SW 1271 (cell line): ENCODE results near the gene MGAT4B.

Source experiments
- DNase-seq, 2 experiments: peaks; one replicate each; lab custom pipeline; 2025; lab: John Stamatoyannopoulos, UW

Gene MGAT4B

GRCh38 chr5:179825655-179826182 lies 19.1 kb upstream of the MGAT4B start:
- peak in 1 of 2 experiments; percentile 27 for DNase-seq

- no peak for DNase-seq
Measured at GRCh38 chr5:179824745-179825112, 18.1 kb upstream of the MGAT4B start.

GRCh38 chr5:179823937-179824744 lies 17.5 kb upstream of the MGAT4B start:
- no peak for DNase-seq

GRCh38 chr5:179822444-179822990 lies 15.9 kb upstream of the MGAT4B start:
- DNase-seq = no peak

- no peak for DNase-seq
Measured at GRCh38 chr5:179822059-179822432, 15.4 kb upstream of the MGAT4B start.

- peak; percentile 76 to 92 for DNase-seq
Measured at GRCh38 chr5:179821298-179822058, 14.8 kb upstream of the MGAT4B start.

GRCh38 chr5:179820483-179821297 lies 14.0 kb upstream of the MGAT4B start, which contains the start of gene SQSTM1:
SQSTM1 (plus strand) TSS chr5:179820905; CDS start chr5:179820937, 32 bp downstream.
- DNase-seq = peak; percentile 56 to 72

GRCh38 chr5:179820127-179820482 lies 13.4 kb upstream of the MGAT4B start:
- no peak for DNase-seq

GRCh38 chr5:179819296-179820126 lies 12.8 kb upstream of the MGAT4B start:
- peak in 1 of 2 experiments; percentile 62 for DNase-seq

GRCh38 chr5:179818746-179819295 lies 12.2 kb upstream of the MGAT4B start:
- DNase-seq = peak; percentile 89 to 92

- no peak for DNase-seq
Measured at GRCh38 chr5:179817890-179818745, 11.5 kb upstream of the MGAT4B start.

GRCh38 chr5:179817470-179817840 lies 10.8 kb upstream of the MGAT4B start:
- no peak for DNase-seq

GRCh38 chr5:179816796-179817469 lies 10.3 kb upstream of the MGAT4B start:
- DNase-seq = no peak

GRCh38 chr5:179816401-179816795 lies 9.7 kb upstream of the MGAT4B start:
- no peak for DNase-seq

GRCh38 chr5:179815491-179816249 lies 9.0 kb upstream of the MGAT4B start:
- no peak for DNase-seq

GRCh38 chr5:179814090-179814489 lies 7.4 kb upstream of the MGAT4B start:
- DNase-seq = no peak

- DNase-seq = no peak
Measured at GRCh38 chr5:179812997-179813607, 6.4 kb upstream of the MGAT4B start.
